HEK293T (cell line): Measurements from ENCODE around the gene SMIM29.
"Not testable (repeated sequence)": the region's sequence is repeated elsewhere in the genome, so short reads cannot be mapped to it uniquely, and the experiment has no call there.

ENCODE experiments used
- ARNT ChIP-seq: fragments of 450-650 bp; IDR thresholded peaks from 2 replicates; pipeline ENCODE4 v1.6.1; 2017; ENCODE audit warnings: mild to moderate bottlenecking
- BHLHE40 ChIP-seq: fragments of 450-650 bp; IDR thresholded peaks from 2 replicates; pipeline ENCODE4 v1.6.1; 2016; ENCODE audit warnings: mild to moderate bottlenecking, moderate library complexity, borderline replicate concordance
- CTBP1 ChIP-seq: fragments of 450-650 bp; IDR thresholded peaks from 2 replicates; pipeline ENCODE4 v1.6.1; 2016; ENCODE audit warnings: borderline replicate concordance
- FOXK2 ChIP-seq: fragments of 450-650 bp; IDR thresholded peaks from 2 replicates; pipeline ENCODE4 v1.6.1; 2016; ENCODE audit warnings: mild to moderate bottlenecking
- FOXM1 ChIP-seq: fragments of 450-650 bp; IDR thresholded peaks from 2 replicates; pipeline ENCODE4 v1.6.1; 2017; ENCODE audit warnings: mild to moderate bottlenecking, borderline replicate concordance
- NFRKB ChIP-seq: fragments of 450-650 bp; IDR thresholded peaks from 2 replicates; pipeline ENCODE4 v1.6.1; 2016; ENCODE audit warnings: mild to moderate bottlenecking, moderate library complexity
- SP1 ChIP-seq: fragments of 450-650 bp; IDR thresholded peaks from 2 replicates; pipeline ENCODE4 v1.6.1; 2017
- SUZ12 ChIP-seq: fragments of 450-650 bp; IDR thresholded peaks from 2 replicates; pipeline ENCODE4 v1.6.1; 2016; ENCODE audit warnings: mild to moderate bottlenecking
- TARDBP ChIP-seq: fragments of 450-650 bp; IDR thresholded peaks from 2 replicates; pipeline ENCODE4 v1.6.1; 2016
- ZNF384 ChIP-seq: fragments of 450-650 bp; IDR thresholded peaks from 2 replicates; pipeline ENCODE4 v1.6.1; 2016
- TF ChIP-seq, protein P1 (sequence below): fragments of 450-650 bp; IDR thresholded peaks from 2 replicates; pipeline ENCODE4 v1.6.1; 2016

DNA sequence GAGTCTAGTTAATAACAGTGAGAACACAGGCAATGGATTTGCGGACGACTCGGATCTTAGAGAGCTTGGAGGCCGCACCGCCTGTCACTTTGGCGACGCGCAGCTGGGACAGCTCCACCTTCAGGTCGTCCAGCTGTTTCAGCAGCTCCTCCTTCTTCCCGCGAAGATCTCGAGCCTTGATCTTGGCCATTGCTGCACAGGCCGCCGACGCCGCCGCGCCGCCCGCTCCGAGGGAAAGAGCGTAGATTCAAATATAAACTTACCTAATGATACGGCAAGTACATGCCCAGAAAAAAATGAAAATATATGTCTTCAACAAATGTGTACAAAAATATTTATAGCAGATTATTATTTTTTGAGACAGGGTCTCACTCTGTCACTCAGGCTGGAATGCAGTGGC is 14.7 kb upstream of the SMIM29 start:
- TF ChIP-seq ARNT, FOXM1, CTBP1, TARDBP, BHLHE40, ZNF384, SP1, SUZ12, FOXK2, NFRKB: not testable (repeated sequence)
- TF ChIP-seq, protein P1, sequence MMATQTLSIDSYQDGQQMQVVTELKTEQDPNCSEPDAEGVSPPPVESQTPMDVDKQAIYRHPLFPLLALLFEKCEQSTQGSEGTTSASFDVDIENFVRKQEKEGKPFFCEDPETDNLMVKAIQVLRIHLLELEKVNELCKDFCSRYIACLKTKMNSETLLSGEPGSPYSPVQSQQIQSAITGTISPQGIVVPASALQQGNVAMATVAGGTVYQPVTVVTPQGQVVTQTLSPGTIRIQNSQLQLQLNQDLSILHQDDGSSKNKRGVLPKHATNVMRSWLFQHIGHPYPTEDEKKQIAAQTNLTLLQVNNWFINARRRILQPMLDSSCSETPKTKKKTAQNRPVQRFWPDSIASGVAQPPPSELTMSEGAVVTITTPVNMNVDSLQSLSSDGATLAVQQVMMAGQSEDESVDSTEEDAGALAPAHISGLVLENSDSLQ: not testable (repeated sequence)
